Stimulated activated CD4-positive, alpha-beta T cell treated with anti-CD3 and anti-CD28 coated beads, Interleukin-1b, Interleukin-23, amount 100 ng/mL, for 24 hours (primary cell): Measurements from ENCODE around the gene KIAA2012.

Source experiments
- DNase-seq, 4 experiments: peaks; one replicate each; pipeline ENCODE4 v3.0.0-alpha.2; 2020; ENCODE audit warnings: low read depth in 4 of 4, low spot score in 1 of 4

KIAA2012 gene

DNA sequence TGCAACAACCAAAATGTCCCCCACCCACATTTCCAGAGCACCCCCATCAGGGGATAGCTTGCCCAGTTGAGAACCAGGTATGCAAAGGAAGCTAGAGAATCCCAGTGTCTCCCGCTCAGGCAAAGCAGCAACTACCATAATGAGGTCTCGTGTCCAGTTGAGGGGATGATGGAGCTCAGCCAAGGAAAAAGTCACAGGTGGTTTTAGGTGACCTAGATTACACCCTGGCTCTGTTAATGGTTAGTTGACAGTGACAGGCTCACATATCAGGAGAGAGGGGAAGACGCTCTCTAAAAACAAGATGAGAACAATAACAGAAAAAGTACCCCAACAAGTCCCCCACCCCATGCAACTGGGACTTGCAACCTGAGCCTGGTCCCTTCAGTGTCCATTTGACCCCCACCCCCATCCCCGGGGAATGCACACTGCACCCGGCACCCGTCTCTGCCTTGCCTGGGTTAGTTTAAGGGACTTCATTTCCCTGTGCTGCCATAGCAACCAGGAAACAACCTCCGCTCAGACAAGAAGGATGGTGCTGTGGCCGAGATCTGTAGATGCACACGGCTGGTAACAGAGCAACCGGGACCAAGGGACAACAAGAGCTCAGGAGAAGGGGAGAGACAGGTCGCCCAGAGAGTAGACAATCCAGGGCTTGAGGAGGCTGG is at the start of gene KIAA2012:
KIAA2012 (plus strand) TSS at position 519 of the 665 bp plus-strand sequence. CDS start 373 bp downstream, outside the sequence.
- DNase-seq, result no peak

DNA sequence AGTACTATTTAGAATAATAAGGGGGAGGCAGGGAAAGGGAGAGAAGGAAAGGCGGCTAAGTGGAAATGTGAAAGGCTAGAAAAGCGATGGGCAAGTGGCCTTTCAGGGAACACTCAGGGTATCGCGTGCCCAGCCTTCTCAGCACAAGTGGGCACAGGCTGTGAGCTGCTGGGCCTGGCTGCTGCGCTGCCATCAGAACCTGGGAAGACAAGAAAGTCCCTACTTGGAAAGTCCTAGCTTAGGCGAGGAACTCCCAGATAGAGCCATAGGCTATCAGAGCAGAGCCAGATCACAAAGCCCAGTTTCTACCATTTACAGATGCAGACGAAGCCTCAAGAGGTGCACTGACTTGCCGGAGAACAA is 49.2 kb upstream of the KIAA2012 start:
- DNase-seq, result no peak

DNA sequence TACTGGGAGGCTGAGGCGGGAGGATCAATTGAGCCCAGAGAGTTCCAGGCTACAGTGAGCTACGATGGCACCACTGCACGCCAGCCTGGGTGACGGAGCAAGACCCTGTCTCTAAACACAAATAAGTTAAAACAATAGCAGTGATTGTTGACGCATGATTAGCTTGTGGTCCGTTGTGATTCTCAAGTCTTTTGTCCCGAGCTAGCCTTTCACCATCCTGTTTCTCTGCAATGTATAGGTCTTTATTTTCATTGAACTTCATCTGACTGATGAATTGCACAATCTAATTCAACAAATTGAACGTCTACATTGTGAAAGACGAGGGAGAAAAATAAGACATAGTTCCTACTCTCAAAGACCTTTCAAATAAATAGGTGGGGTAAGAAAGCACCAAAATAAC is 48.2 kb upstream of the KIAA2012 start:
- no peak for DNase-seq

DNA sequence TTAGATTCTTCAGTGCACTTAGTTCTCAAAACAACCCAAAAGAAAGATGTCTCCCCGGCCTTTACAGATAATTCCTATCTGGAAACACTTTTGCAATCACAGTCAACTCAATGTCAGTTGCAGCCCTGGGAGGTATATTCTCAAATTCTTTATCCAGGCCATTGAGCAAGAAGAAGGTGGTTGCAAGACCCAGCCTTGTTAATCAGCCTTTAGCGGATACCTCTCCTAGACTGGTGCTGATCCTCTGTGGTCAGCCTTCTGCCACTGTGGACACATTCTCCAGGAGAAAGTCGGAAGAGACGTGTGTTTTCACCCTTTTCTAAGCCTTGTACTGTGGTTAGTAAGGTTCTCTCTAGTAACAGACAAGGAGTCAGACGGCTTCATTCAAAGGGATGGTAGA is 47.2 kb upstream of the KIAA2012 start:
- no peak for DNase-seq

DNA sequence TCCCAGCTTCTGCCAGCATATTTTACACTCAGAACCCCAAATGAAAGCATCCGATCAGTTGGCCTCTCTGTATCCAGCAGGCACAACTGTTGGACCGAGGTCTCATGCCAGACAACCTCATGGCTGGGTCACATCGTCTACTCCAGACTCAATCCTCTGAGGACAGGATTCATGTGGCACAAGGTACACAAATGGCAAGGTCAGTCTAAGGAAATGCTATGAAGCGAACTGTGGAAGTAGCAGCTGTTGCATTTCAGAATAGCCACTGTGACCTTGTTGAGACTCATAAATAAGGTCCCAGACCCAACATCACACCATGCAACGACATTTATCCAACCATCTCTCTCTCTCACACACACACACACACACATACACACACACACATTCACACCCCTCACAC is 46.5 kb upstream of the KIAA2012 start:
- DNase-seq, result no peak

DNA sequence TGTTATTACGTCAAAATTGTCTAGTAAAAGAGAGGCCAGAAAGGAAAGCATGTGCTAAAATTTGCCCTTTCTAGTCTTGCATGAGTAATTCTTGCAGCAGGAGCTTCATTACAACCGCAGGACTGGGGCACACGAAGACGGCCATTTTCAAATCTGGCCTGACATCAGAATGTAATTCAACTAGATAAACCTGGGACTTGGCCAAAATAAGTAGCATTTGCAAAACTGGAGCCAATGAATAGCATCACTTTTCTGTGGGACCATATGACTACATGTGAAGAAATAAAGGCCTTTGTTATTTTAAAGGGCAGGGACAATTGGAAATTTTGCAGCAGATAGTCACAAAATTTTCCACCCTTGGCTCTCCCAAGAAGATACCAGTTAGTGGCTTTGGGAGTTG is 42.4 kb upstream of the KIAA2012 start:
- DNase-seq, result no peak

DNA sequence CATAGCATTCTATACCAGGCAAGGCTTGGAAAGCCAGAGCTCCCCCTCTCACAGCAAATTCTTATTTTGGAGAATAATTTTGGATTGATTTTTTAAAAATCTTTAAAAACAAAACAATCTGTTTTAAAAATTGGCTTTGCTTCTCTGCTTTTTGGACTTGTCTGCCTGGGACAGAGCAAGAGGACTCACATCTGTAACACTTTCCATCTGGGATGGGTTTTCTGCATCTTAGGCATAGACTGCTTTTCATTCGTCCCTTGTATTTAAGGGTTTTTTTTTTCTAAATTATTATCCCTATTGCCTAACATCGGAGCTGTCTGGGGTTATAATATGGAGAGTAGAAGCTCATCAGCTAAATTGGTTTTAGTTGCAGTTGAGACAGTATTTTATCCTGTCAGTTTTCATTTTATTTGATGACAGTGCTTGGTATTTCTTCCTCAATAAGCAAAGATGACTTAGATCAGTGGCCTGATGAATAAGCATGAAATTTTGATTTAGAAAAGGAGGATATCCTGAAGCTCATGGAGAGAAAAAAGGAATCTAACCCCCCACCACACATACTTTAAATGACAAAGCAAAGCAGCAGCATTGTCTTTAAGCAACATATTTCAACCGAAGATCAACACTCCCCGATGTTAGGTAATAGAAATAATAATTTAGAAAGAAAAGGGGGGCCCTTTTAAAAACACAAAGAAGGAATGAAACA is 41.7 kb upstream of the KIAA2012 start:
- DNase-seq, result no peak

DNA sequence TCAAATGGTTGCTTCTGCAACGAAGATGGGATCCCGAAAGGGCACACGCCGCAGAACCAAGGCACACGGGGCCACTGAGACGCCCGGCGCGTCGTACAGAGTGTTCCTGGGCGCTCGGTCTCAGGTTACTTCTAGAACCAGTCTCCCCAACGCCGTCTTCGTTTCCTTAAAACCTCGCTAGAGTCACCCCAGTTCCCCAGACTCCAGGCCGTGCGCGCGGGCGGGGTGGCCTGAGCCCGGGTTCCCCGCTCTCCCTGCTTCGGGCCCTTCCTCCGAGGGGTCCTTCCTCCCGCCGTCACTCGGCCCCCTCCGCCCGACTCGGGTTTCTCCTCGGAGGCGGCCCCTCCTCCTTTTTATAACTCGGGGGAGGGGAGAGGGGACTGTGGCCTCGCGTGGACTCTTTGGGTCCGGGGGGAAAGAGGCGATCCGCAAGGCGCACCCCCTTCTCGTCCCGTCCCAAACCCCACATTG is 40.2 kb upstream of the KIAA2012 start:
- DNase-seq, result peak in 3 of 4 experiments; percentile 2 to 12 (median 5)

DNA sequence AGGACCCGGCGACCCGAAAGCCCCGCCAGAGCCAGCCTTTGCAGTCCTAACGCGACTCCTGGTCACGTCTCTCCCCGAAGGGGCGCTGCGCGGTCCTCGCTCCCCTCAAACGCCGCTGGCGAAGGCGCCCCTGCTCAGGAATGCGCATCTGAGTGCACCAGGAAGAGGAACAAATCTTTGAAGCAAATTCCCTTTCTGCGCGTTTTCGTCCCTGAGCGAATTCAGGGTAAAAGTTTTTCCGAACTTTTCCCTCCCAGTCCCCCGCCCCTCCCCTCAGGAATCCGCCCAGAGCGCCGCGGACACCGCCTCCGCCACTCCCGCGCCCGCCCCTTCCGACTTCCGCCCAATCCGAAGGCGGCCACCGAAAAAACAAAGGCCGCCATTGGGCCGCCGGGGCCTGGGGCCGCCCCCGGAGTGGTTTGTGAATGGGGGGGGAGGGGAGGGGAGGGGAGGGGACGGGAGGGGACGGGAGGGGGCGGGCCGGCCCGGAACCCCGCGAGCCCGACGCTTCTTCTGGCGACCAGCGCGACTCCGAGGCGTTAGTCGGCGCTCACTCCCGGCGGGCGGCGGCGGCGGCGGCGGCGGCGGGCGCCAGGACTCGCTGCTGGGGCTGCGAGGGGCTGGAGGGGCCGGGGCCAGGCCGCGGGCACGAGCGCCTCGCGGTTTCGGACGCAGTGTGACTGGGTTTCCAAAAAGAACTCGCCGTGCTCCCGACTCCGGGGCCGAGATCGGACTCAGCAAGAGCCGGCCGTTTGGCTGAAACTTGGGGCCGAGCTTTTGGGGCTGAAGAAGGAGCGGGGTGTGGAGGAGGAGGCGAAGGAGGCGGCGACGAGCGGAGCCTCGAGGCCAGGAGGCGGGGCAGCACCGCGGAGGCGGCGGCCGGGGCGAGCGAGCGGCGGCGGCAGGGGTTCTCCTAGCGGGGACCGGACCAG is 39.5 kb upstream of the KIAA2012 start, which contains the start of gene FZD7:
FZD7 (plus strand) TSS at position 539 of the 932 bp plus-strand sequence. CDS start 793 bp downstream, outside the sequence.
- peak; percentile 66 to 83 (median 72) for DNase-seq

DNA sequence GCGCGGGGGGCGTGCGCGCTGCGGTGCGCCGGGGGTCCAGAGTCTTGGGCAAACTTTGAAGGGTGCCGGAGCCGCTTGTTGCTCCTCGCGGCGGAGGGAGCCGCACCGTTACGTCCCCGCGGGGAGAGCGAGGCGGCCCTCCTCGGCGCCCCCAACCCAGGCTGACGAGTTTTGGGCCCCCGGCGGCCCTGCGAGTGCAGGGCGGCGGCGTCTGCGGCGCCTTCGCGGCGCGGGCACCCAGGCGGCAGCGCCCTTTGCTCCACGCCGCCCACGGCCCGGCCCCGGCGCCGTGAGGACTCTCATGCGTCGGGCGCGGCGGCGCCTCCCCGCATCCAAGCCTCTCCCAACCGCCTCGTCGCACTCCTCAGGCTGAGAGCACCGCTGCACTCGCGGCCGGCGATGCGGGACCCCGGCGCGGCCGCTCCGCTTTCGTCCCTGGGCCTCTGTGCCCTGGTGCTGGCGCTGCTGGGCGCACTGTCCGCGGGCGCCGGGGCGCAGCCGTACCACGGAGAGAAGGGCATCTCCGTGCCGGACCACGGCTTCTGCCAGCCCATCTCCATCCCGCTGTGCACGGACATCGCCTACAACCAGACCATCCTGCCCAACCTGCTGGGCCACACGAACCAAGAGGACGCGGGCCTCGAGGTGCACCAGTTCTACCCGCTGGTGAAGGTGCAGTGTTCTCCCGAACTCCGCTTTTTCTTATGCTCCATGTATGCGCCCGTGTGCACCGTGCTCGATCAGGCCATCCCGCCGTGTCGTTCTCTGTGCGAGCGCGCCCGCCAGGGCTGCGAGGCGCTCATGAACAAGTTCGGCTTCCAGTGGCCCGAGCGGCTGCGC is 38.6 kb upstream of the KIAA2012 start:
- DNase-seq, result peak in 2 of 4 experiments; percentile 7 to 13

DNA sequence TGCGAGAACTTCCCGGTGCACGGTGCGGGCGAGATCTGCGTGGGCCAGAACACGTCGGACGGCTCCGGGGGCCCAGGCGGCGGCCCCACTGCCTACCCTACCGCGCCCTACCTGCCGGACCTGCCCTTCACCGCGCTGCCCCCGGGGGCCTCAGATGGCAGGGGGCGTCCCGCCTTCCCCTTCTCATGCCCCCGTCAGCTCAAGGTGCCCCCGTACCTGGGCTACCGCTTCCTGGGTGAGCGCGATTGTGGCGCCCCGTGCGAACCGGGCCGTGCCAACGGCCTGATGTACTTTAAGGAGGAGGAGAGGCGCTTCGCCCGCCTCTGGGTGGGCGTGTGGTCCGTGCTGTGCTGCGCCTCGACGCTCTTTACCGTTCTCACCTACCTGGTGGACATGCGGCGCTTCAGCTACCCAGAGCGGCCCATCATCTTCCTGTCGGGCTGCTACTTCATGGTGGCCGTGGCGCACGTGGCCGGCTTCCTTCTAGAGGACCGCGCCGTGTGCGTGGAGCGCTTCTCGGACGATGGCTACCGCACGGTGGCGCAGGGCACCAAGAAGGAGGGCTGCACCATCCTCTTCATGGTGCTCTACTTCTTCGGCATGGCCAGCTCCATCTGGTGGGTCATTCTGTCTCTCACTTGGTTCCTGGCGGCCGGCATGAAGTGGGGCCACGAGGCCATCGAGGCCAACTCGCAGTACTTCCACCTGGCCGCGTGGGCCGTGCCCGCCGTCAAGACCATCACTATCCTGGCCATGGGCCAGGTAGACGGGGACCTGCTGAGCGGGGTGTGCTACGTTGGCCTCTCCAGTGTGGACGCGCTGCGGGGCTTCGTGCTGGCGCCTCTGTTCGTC is 37.7 kb upstream of the KIAA2012 start:
- peak in 1 of 4 experiments; percentile 25 for DNase-seq

DNA sequence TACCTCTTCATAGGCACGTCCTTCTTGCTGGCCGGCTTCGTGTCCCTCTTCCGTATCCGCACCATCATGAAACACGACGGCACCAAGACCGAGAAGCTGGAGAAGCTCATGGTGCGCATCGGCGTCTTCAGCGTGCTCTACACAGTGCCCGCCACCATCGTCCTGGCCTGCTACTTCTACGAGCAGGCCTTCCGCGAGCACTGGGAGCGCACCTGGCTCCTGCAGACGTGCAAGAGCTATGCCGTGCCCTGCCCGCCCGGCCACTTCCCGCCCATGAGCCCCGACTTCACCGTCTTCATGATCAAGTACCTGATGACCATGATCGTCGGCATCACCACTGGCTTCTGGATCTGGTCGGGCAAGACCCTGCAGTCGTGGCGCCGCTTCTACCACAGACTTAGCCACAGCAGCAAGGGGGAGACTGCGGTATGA is 37.1 kb upstream of the KIAA2012 start:
- DNase-seq, result no peak

DNA sequence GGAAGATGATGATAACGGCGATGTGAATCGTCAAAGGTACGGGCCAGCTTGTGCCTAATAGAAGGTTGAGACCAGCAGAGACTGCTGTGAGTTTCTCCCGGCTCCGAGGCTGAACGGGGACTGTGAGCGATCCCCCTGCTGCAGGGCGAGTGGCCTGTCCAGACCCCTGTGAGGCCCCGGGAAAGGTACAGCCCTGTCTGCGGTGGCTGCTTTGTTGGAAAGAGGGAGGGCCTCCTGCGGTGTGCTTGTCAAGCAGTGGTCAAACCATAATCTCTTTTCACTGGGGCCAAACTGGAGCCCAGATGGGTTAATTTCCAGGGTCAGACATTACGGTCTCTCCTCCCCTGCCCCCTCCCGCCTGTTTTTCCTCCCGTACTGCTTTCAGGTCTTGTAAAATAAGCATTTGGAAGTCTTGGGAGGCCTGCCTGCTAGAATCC is 36.4 kb upstream of the KIAA2012 start:
- DNase-seq, result no peak

DNA sequence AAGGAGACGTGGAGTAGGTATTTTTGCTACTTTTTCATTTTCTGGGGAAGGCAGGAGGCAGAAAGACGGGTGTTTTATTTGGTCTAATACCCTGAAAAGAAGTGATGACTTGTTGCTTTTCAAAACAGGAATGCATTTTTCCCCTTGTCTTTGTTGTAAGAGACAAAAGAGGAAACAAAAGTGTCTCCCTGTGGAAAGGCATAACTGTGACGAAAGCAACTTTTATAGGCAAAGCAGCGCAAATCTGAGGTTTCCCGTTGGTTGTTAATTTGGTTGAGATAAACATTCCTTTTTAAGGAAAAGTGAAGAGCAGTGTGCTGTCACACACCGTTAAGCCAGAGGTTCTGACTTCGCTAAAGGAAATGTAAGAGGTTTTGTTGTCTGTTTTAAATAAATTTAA is 36.0 kb upstream of the KIAA2012 start:
- no peak for DNase-seq

DNA sequence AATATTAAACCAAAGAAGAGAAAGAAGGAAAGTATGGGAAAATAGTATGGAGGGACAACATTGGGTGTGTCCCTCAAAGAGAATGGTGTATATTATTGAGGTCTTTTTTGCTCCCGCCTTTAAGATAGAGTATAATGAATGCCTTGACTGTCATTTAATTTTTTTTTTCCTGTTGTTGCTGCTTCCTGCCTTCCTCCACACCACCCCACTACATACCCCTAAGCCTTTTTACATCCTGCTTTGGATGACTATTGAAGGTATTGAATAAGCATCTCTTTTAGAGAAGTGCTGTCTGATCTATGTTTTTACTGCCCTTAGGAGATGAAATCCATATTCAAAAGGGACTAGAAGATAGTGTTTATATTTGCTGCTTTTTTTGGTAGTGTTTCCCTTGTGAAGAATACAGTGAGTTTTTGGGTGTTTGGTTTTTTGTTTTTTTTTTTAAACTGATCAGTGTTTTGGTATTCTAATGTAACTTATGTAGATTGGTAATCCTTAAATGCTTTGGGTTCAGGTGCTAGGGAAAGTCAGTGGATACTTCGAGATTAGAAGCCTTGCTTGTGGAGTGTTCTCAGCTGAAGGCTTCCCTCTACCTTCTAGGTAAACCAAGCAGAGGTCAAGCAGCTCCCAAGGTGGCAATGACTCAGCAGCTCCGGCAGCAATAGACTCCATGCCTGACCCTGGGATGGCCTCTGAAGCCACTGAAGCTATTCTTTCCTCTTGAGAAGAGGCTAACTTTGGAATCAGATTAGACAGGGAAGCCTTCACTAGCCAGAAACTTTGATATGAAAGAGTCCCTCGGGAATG is 34.4 kb upstream of the KIAA2012 start:
- DNase-seq, result no peak

DNA sequence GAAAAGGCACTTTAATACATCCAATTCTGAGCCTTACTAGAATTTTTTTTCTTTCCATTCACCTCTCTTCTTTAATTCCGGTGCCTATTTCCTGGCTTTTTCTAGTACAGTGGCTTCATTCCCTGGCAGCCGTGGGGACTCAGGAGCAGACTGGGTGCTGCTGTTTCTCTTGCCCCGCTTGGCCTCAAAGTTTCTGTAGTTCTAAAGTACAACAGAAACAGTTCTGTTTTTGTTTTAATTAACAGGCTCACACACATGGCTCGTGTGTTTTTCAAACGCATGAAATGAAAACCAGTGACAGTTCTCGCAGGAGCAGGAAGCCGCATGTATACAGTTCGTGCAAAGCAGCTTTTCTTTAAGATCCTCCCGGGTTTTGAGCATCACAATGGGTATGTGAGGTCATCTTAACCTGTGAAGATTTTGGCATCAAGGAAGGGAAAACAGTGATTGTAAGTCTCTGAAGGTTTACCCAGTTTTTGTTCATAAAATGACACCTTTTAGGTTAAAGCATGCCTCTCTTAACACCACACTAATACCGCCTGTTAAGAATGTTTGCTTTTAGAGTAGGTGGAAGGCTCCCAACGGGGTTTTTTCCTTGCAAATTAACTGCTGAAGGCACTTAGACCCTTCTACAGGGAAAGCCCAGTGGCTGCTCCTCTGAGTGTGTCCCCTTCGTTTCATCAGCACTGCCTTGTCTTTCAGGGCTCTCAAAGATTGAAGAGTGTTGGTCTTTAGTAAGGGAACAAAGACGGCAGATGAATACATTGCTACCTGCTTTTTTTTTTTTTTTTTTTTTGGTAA is 33.6 kb upstream of the KIAA2012 start:
- DNase-seq, result no peak

DNA sequence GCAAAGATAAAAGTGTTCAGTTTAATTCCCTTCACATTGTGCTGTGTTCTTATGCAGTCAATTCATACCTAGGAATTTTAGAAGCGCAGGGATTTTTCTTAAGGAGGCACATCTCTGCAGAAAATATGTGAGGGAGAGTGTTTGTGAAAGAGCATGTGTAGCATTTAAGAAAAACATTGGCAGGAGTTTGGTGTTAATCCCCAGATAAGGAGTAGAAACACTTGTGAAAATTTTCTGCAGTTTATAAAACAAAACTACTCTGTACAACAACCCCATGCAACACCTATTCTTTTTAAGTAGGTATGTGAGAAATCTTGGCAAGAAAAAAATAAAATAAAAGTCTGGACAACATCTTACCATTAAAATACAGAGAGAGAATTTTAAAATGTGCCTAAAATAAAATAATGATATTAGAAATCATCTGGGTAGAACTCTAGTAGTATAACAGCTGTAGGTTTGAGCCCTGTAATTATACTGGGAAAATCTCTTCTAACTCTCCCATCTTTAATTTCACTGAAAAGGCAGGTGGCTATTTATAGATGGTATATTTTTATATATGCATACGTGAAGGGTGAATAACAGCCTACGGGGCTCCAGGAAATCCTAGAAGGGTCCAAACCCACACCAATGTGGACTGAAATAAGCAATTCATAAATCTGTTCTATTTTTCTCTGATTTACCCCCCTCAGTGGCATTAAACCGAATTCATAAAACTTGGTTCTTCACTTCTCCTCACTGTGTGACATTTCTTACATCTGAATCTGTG is 32.8 kb upstream of the KIAA2012 start:
- no peak for DNase-seq
